NOMO-1 treated with DMSO at 0.1 percent for 48 hours (cell line): ENCODE data around the gene TBX4.
"Not testable (repeated sequence)": the region's sequence is repeated elsewhere in the genome, so short reads cannot be mapped to it uniquely, and the experiment has no call there.

Source experiments
- DNase-seq: peaks from one replicate; lab custom pipeline; 2025; ENCODE audit not compliant: unreplicated experiment; lab: John Stamatoyannopoulos, UW

Gene TBX4

DNA sequence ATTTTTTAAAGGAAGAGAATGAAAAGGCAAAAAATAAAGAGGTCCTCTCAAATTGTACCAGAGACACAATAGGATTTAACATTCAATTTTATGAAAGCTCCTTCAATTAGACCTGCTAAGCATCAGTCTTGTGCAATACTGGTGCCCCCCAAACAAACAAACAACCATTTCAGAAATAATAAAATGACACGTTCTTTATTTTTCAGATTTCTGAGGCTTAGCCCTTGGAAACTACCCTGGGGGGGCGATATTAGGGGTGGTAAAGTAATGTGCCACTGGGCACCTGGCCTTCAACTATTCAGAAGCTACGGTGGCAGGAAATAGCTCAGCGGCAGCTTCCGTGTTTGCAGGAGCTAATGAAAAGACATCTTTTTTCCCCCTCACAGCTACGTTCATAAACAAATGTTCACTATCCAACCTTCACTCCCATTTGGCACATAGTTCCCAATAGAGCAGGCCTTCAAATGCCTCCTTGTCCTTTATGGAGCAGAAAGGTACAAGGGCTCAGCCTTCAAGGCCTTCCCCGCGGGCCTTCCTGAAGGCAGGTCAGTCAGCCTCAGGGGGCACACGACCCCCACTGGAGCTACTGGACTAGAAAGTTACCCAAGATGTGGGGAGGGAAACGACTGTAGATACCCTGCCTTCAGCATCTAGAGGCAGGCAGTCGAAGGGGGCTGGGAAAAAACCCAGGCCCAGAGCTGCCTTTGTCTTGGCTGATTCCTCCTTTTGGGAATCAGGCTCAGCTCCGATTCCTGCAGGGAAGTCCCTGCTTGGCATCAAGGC, 44.1 kb downstream of the TBX4 start:
- no peak for DNase-seq

DNA sequence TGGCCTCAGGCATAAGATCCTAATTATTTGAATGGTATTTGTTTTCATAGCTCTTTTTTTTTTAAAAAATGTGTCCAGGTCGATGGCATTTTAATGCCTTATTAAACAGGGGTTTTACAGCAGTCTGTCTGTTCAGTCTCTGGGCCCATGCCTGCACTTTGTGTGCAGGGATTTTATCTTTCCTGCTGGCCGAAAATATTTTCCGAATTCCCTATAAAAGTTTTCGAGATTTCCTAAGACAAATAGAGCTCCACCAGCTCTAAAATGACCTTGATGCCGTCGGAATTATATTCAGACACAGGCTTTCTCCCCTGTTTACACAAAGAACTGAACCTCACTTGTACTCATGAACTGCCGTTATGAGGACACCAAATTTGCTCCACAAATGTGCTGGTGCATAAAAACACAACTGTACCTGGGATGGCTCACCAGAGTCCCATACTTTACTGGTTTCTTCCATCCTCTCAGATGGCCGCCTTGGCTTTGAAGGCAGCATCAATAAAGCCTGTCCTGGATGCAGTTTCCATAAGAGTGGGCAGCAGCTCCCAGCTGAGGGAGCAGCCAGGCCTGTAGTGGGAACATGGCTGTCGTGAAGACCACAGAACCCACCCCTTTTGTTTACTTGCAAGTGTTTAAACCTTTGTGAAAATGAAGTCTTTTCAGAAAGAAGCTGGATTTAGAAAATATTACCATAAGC, 44.9 kb downstream of the TBX4 start:
- no peak for DNase-seq

DNA sequence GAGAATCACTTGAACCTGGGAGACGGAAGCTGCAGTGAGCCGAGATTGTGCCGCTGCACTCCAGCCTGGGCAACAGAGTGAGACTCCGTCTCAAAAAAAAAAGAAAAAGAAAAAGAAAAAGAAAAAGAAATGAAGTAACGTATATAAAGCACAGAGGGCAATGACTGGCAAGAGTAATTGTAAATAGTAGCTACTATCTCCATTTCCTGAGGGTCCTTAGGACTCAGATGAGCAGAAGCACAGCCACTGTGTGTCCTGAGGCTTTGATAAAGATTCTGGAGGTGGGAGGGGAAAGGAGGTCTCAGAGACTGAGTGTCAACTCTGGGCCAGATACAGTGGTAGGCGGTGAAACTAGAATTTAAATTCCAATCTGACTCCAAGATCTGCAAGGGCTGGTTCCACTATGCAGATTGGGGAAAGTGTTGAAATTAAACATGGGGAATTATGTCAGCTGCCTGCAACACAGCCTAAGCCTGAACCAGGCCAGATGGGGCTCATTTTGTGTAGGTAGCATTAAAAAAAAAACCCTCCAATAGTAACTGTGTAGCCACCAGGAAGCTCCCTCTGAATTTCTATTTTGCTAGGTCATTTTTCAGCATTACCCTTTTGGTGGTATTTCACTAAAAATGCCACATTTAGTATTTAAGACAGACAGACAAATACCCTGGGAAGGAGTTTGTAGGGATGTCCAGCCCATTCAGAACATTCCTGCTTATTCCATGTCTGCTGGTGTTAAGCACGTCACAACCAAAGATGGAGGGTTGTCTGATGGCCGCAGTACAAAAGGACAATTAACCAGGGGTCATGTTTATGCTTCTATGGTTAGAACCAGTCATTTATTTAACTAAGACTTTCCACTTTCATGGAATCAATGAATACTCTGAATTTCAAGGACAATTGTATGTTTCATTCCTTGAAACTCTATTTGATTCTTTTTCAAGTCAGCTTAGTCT, 46.1 kb downstream of the TBX4 start:
- DNase-seq: no peak

DNA sequence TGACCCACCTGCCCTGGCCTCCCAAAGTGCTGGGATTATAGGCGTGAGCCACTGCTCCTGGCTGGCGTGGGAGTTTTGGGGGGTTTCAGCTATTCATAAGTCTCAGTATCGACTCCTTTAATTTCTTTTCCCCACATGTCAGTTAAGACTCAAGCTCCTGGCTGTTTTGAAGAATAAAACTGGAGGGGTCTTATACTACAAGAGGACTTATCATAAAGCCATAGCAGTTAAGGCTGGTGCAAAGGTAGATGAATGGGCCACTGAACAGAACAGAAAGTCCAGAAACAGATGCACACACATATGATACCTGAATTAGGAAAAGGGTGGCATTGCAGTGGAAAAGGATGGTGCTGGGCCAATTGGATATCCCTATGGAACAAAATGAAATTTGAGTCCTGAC, 47.4 kb downstream of the TBX4 start:
- DNase-seq: no peak

DNA sequence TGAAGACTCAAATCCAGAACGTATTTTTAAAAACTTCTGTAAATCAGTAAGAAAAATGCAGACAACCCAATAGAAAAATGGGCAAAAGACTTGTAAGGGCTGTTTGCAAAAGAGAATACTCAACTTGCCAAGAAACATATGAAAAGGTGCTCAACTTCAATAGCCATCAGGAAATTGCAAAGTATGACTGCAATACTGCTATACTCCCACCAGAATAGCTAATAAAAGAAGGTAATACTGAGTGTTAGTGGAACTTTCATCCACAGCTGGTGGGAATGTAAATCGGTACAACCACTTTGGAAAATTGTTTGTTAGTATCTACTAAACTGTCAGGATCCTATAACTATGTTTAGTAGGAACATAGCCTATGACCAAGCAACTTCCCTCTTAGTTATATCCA, 48.1 kb downstream of the TBX4 start:
- DNase-seq: no peak

DNA sequence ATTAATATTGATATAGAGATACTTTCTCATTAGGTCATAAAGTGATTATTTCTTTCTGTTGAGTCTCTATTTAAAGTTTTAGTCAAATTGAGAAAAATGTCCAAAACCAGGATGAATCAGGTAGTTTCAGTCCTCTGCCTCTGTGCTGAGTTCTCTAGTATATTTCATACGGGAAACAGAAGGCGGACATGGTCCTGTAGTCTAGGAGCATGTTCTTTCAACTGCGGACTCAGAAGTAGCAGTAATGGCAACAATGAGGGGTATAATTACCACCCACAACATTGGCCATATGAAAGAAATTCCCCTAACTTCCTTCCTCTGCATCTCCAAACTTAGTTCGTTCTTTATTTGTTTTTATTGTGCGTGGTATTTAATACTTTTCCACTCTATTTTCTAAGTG, 50.1 kb downstream of the TBX4 start:
- DNase-seq: no peak

DNA sequence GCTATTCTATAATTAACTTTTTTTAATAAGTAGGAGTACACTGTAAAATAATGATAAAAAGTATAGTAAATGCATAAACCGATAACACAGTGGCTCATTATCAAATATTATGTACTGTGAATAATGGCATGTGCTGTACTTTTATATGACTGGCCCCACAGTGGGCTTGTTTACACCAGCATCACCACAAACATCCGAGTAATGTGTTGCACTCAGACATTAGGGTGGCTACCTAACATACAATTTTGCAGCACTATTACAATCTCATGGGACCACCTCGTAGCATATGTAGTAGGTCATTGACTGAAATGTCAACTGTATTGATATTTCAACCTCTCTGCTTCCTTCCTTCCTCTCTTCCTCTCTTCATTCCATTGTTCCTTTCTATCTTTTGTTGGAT, 51.7 kb downstream of the TBX4 start:
- no peak for DNase-seq

DNA sequence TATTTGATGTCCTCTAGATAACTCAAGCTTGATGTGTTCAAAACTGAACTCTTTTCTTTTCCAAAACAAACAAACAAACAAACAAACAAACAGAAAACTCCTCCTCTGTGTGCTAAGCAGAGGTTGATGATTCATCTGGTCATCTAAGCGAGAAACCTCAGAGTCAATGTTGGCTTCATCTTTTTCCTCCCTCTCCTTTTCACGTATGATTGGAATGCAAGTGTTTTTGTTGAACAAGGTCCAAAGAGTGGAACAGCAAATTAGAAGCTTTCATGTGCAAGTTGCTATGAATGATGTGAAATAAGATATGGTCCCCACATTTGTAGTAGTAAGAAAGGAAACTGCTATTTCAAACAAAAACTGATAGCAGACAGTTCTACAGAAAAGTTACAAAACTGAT, 52.5 kb downstream of the TBX4 start:
- no peak for DNase-seq

DNA sequence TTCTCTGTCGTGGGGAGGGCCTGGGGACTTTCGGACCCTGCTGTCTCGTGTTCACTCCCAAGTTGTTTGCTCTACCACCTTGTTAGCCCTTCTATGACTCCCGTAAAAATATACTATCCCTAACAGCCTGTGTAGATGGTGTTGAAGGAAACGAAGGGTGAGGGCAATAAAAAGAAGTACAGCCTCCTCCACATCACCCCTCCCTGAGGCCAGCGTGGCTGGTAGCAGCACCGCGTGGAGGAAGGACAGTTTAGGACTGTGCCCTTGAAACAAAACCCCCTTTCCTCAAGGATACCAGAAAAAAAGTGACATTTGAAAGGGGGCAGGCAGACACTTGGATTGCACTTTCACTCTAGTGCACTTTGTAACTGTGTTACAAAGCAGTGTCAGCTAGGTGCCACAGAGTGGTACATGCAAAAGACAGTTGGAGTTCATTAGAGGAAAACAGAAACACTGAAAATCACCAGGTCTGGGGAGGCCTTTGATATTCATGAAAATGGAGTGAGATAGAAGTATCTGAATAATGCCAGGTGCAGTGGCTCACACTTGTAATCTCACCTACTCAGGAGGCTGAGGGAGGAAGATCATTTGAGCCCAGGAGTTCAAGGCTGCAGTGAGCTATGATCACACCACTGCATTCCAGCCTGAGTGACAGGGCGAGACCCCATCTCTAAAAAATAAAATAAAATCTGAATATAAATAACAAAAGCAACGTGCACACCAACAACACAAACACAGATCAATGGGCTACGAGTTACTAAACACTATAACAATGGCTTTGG, 53.8 kb downstream of the TBX4 start:
- no peak for DNase-seq

DNA sequence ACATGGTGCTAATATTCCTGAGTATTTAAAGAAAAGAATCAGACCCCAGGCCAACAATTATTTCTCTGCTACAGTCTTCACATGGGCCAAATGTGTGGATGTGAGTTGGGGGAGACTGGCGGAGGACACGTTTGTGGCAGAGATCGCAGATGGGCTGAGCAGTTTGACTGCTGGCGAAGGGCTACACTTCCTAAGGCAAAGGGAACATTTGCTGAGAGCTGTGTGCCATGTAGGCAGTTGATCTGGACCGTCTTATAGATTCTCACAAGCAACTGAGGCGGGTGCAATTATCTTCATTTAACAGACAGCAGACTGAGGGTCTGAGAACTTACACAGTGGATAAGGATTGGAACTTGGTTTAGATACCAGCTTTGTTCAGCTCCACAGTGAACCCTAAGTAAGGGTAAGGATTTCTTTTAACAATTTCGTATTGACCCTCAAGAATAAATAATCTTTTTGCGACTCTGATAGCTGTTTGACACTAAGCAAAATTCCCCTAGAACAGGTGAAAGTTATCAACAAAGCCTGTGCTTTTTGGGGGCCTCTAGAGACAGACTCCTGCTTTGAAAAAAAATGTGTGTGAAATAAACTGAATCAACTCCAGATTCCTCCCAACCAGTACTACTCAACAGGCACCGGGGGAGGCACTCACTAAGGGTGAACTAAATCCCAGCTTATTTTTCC, 55.3 kb downstream of the TBX4 start:
- DNase-seq: no peak

DNA sequence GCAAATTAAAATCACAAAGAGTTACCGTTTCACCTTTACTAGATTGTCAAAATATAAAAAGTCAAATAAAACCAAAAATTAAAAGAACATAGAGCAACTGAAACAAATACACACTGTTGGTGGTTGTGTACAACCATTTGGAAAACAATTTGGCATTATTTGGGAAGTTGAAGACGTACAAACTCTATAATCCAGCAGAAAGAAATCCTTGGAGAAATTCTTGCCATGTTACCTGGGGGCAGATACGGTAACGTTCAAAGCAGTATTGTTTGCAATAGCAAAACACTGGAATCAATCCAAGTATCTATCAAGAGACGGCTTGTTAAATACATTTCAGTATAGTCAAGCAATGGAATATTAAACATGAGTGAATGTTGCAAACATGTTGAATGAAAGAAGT, 56.7 kb downstream of the TBX4 start:
- DNase-seq: no peak

DNA sequence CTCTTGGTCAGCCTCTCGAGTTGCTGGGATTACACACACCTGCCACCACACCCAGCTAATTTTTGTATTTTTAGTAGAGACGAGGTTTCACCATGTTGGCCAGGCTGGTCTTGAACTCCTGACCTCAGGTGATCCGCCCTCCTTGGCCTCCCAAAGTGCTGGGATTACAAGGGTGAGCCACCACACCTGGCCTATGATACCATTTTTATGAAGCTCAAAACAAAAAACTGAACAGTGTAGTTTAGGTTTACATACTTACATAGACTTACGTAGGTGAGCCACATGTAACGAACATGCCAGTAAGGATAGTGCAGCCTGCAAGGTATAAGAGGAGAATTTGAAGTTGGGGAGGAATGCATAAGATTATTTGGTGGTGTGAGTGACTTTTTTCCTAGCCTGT, 57.2 kb downstream of the TBX4 start:
- DNase-seq: not testable (repeated sequence)

DNA sequence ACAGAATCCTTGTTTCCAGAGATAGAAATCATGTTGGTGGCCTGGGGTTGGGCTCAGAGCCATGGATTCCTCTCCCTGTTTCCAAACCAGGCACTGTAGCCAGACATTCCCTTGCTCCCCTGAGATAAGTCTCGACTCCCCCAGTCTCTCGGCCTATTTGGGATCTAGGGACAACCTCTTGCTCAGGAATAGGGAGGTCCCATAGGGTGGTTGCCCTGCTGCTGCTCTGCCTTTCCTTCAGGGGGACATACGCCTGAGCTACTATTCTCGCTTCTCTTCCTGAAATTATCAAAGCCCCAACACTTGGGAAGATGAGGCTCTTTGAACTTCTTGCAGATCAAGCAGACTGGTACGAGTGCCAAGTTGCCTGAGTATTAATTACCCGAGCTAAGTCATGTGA, 58.0 kb downstream of the TBX4 start:
- DNase-seq: no peak

DNA sequence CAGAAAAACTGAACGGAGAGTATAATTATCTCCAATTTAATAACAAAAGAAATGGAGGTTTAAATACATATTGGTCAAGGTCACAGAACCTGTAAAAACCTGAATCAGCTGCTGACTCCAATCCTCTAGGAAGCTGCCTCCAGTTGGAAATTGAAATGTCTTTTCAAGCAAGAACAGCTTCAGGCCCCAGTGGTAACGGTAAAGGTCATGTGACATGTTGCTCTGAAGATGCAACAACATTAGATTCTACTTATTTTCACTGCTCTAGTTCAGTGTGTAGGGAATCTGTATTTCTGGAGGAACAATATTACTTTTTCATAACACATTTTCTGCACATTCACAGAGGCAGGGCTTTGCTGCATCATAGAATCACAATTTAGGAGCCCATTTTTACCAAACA, 58.8 kb downstream of the TBX4 start:
- no peak for DNase-seq

DNA sequence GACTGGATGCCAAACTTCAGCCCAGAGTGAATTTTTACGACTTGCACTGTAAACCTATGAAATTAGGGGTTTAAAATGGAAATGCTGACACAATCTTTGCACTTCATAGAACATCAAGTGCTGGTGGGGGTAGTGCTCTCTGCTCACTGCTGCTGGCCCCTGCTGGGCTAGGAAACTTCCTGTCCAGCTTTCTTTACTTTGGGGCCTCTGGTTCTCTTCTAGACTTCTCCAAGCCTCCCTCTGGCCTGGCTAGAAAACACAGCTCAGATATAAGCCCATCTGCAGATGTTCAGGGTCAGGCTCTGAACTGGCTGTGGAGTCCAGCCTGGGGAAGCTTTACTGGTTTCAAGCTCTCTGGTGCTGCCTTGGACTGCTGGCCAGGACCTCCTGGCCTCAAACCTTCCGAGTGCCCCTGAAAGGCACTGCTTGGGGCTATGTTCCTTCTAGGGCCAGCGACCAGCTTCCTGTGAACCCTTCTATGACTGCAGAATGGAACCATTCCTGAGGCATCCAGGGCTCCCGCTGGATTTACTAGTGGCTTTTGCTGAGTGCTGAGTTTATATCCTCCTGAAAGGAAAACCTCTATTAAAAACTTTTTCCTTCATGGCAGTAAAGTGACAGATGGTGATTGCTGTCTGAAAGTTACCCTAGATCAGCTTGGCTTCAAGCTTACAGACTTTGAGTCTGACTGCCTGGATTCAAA, 59.4 kb downstream of the TBX4 start:
- DNase-seq: no peak

DNA sequence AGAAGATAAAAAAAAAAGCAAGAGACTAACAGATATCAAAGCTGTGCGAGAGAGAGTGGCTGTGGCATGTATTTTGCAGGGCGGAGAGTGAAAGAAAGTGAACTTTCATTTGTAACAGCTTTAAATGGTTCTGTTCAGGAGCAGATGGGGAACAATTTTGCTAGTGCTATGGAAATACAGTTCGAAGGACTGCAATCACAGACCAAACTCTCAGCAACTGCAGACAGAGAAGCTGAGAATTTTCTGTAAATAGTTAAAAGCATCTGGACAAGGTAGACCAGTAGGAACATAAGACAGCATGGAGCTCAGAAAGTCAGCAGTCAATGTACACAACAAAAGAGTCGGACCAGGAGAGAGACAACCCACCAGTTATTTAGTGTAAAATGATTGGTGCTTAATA, 62.3 kb downstream of the TBX4 start:
- DNase-seq: no peak

DNA sequence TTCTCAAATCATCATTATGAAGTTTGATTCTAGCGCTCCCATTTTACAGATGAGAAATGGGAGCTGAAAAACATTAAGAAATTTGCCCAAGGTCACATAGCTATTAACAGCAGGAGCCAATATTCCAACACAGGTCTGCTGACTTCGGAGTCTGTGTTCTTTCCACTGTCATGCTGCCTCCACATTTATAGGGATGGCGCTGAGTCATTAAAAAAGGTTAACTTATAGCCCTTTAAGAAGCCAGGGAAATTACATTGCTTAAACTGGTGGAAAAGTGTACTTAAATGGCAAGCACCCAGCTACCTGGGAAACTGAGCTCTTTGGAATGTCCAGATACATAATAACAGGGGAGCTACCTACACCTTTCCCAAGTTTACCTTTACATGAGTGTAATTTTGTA, 65.0 kb downstream of the TBX4 start:
- DNase-seq: no peak

DNA sequence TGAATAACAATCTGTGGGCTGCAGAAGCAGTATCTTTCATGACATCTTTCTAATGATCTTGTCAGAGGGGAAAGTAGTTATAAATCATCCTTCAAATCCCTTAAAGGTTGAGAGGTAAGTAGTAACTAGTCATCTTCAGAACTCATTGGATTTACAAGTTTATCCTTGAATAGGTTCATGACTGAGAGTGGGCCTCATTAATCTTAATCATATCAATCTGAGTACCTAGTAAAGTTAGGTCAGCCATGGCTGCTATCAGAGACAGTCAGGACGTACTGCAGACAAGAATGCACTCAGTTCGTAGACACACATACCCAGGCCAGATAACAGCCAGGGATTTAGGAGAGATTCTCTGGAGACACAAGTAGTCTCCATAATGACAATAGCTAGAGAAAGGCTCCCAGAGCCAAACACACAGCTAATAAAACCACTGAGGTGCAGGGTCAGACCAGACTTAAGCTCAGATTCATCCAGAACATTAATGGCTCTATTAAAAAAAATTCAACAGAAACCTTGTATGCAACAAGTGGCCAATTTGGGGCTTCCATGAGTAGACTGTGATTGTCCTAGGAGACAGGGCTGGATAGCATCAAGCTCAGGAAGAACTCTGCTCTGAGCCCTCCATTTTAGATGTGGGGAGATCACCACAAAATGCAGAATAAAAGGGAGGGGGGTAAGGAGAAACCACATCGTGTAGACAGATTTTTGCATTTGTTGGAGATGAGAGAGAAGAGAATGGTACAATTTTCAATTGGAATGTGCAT, 65.8 kb downstream of the TBX4 start:
- DNase-seq: no peak

DNA sequence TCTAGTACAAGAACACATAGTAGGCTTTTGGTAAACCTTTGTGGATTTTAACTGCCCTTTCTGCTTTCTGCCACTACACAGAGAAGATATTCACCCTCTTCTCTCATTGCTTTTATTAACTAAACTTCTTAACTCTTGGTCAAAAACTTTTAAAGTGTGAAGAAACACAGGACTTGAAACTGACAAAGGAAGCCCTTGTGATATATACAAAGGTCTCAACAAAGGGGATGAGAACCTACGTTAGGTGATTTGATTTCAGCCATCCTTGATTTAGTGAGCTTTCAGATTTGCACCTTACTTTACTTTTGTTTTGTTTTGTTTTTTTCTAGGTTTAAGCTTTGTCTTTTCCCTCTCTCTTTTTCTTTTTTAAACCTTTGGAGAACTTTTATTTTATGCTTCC, 66.9 kb downstream of the TBX4 start:
- DNase-seq: no peak
